HEK293T (cell line): ENCODE measurements around the gene RBM3.

Experiments used
- CTCF ChIA-PET: fragments of 350-600 bp; formaldehyde crosslinking; extraction: SDS; loops from one replicate; lab custom pipeline; 2021; ENCODE audit warnings: antibody characterized with exemption, inconsistent platforms; lab: Yijun Ruan, JAX
- POLR2A ChIA-PET: fragments of 350-600 bp; formaldehyde crosslinking; extraction: SDS; loops from one replicate; lab custom pipeline; 2020; ENCODE audit warnings: antibody characterized with exemption, inconsistent platforms; lab: Yijun Ruan, JAX
- DNase-seq: peaks from one replicate; pipeline ENCODE4 v3.0.0; 2012; ENCODE audit warnings: mixed read lengths; ENCODE audit errors: extremely low spot score
- ARNT ChIP-seq: fragments of 450-650 bp; IDR thresholded peaks from 2 replicates; pipeline ENCODE4 v1.6.1; 2017; ENCODE audit warnings: mild to moderate bottlenecking
- BHLHE40 ChIP-seq: fragments of 450-650 bp; IDR thresholded peaks from 2 replicates; pipeline ENCODE4 v1.6.1; 2016; ENCODE audit warnings: mild to moderate bottlenecking, moderate library complexity, borderline replicate concordance
- CTBP1 ChIP-seq: fragments of 450-650 bp; IDR thresholded peaks from 2 replicates; pipeline ENCODE4 v1.6.1; 2016; ENCODE audit warnings: borderline replicate concordance
- ELF4 ChIP-seq: fragments of 450-650 bp; IDR thresholded peaks from 2 replicates; pipeline ENCODE4 v1.6.1; 2017; ENCODE audit warnings: antibody characterized with exemption
- FOXA1 ChIP-seq: fragments of 450-650 bp; IDR thresholded peaks from 2 replicates; pipeline ENCODE4 v1.6.1; 2016; ENCODE audit warnings: mild to moderate bottlenecking
- FOXK2 ChIP-seq: fragments of 450-650 bp; IDR thresholded peaks from 2 replicates; pipeline ENCODE4 v1.6.1; 2016; ENCODE audit warnings: mild to moderate bottlenecking
- FOXM1 ChIP-seq: fragments of 450-650 bp; IDR thresholded peaks from 2 replicates; pipeline ENCODE4 v1.6.1; 2017; ENCODE audit warnings: mild to moderate bottlenecking, borderline replicate concordance
- HDGF ChIP-seq: fragments of 450-650 bp; IDR thresholded peaks from 2 replicates; pipeline ENCODE4 v1.6.1; 2017; ENCODE audit warnings: antibody characterized with exemption, borderline replicate concordance
- L3MBTL2 ChIP-seq: fragments of 450-650 bp; conservative IDR thresholded peaks from 2 replicates; pipeline ENCODE4 v1.6.1; 2016; ENCODE audit warnings: mild to moderate bottlenecking
- LEF1 ChIP-seq: fragments of 450-650 bp; IDR thresholded peaks from 2 replicates; pipeline ENCODE4 v1.6.1; 2017; ENCODE audit warnings: mild to moderate bottlenecking, borderline replicate concordance
- NFRKB ChIP-seq: fragments of 450-650 bp; IDR thresholded peaks from 2 replicates; pipeline ENCODE4 v1.6.1; 2016; ENCODE audit warnings: mild to moderate bottlenecking, moderate library complexity
- PKNOX1 ChIP-seq: fragments of 450-650 bp; IDR thresholded peaks from 2 replicates; pipeline ENCODE4 v1.6.1; 2016
- SP1 ChIP-seq: fragments of 450-650 bp; IDR thresholded peaks from 2 replicates; pipeline ENCODE4 v1.6.1; 2017
- SUZ12 ChIP-seq: fragments of 450-650 bp; IDR thresholded peaks from 2 replicates; pipeline ENCODE4 v1.6.1; 2016; ENCODE audit warnings: mild to moderate bottlenecking
- TARDBP ChIP-seq: fragments of 450-650 bp; IDR thresholded peaks from 2 replicates; pipeline ENCODE4 v1.6.1; 2016
- ZNF384 ChIP-seq: fragments of 450-650 bp; IDR thresholded peaks from 2 replicates; pipeline ENCODE4 v1.6.1; 2016

The RBM3 gene

GRCh38 chrX:48558271-48558670, 16.0 kb upstream of the RBM3 start:
- ChIA-PET POLR2A (no interaction called here), CTCF (no interaction called here)
- DNase-seq = peak; percentile 1
- TF ChIP-seq SUZ12 (no peak), LEF1 (no peak), ARNT (no peak), ELF4 (no peak), HDGF (no peak), L3MBTL2 (no peak), SP1 (no peak), BHLHE40 (no peak), FOXA1 (no peak), FOXM1 (no peak), TARDBP (no peak), FOXK2 (no peak), CTBP1 (no peak)

GRCh38 chrX:48559636-48560035, 14.6 kb upstream of the RBM3 start:
- TF ChIP-seq SP1 = no peak
- TF ChIP-seq BHLHE40 = no peak
- TF ChIP-seq ZNF384 = no peak
- ChIA-PET POLR2A (no interaction called here), CTCF (no interaction called here)
- DNase-seq = no peak

- no peak for TF ChIP-seq L3MBTL2
- TF ChIP-seq SP1 = no peak
- no peak for TF ChIP-seq ARNT
- TF ChIP-seq FOXM1 = no peak
- TF ChIP-seq TARDBP = no peak
- no peak for TF ChIP-seq SUZ12
- TF ChIP-seq NFRKB = no peak
- TF ChIP-seq LEF1 = no peak
- no peak for TF ChIP-seq ZNF384
- TF ChIP-seq CTBP1 = no peak
- TF ChIP-seq PKNOX1 = no peak
- no peak for TF ChIP-seq FOXK2
- no peak for TF ChIP-seq BHLHE40
- no peak for TF ChIP-seq HDGF
- ChIA-PET POLR2A (no interaction called here), CTCF (no interaction called here)
- no peak for DNase-seq
Measured at GRCh38 chrX:48560056-48560455, 14.2 kb upstream of the RBM3 start.

- no peak for DNase-seq
- TF ChIP-seq L3MBTL2 (no peak), ELF4 (no peak), FOXK2 (no peak), HDGF (no peak), BHLHE40 (no peak), FOXM1 (no peak), PKNOX1 (no peak), SP1 (no peak), NFRKB (no peak), CTBP1 (no peak), LEF1 (no peak), FOXA1 (no peak), ARNT (no peak), ZNF384 (no peak), SUZ12 (no peak), TARDBP (no peak)
- POLR2A ChIA-PET = no interaction called here
- CTCF ChIA-PET = no interaction called here
Measured at GRCh38 chrX:48560681-48561080, 13.6 kb upstream of the RBM3 start.

- no peak for DNase-seq
- TF ChIP-seq HDGF (no peak), SP1 (no peak), SUZ12 (no peak), ARNT (no peak), LEF1 (no peak), TARDBP (no peak), CTBP1 (no peak), ZNF384 (no peak), L3MBTL2 (no peak), BHLHE40 (no peak)
- CTCF ChIA-PET = no interaction called here
- POLR2A ChIA-PET = no interaction called here
Measured at GRCh38 chrX:48569958-48570357, 4.3 kb upstream of the RBM3 start.

GRCh38 chrX:48573690-48574269, 504 bp upstream of the RBM3 start:
- CTCF ChIA-PET = no interaction called here
- TF ChIP-seq L3MBTL2 (no peak), SP1 (no peak), NFRKB (no peak), ELF4 (no peak), BHLHE40 (no peak), HDGF (no peak), CTBP1 (no peak), LEF1 (no peak), ARNT (no peak), FOXM1 (no peak), ZNF384 (no peak), FOXK2 (no peak), SUZ12 (no peak), FOXA1 (no peak), PKNOX1 (peak; percentile 53; the same call in 1 of the 2 replicates), TARDBP (peak; percentile 52; the same call in 1 of the 2 replicates)
- peak; percentile 58 for DNase-seq
- POLR2A ChIA-PET = interaction anchor here (1.5 to 2.9 kb wide), 5 partner anchors 16 to 48 kb away, joined by 3 to 16 read pairs (median 9); partner anchors contain the start of gene TBC1D25
